ENCODE measurements around the gene SLC2A4.
A peak's percentile ranks its signal among the peaks of the same experiment; 100 is the strongest.

Gene SLC2A4

GRCh38 chr17:7279448-7279847, 2.1 kb upstream of the SLC2A4 start:
- Histone ChIP-seq H3K9me3 (replicated peaks in 1 of 11) (no peaks in the 10 kb centered on the region), H3K27me3 (peaks cover 7 to 16% (median 11%) of the 10 kb centered on the region in 11 experiments; a peak in 19 of 22 replicates), H3K4me2 (no peak overlapping the region), H3K9ac (no peak overlapping the region), H3K27ac (no peak overlapping the region), H4K20me1 (no peaks in the 10 kb centered on the region; a peak in 2 of 22 replicates), H3K4me3 (no peak overlapping the region), H3K4me1 (peaks cover 24 to 35% (median 26%) of the 10 kb centered on the region in 10 experiments), H3K36me3 (no peaks in the 10 kb centered on the region)
- no peak for TF ChIP-seq Cebpa-rat (IDR thresholded peaks at IDR 0.05)

GRCh38 chr17:7280519-7281073, 922 bp upstream of the SLC2A4 start:
- TF ChIP-seq Cebpa-rat (IDR thresholded peaks at IDR 0.05): no peak

GRCh38 chr17:7281953-7282751, 634 bp downstream of the SLC2A4 start:
- Histone ChIP-seq H3K27ac (peak overlapping the region in 9 of 11 experiments; percentile 8 to 74 (median 45); a peak in 10 of 22 replicates), H3K27me3 (peaks cover 7 to 16% (median 11%) of the 10 kb centered on the region in 11 experiments; a peak in 19 of 22 replicates), H3K36me3 (no peaks in the 10 kb centered on the region), H3K4me3 (peak overlapping the region; percentile 58 to 75 (median 64)), H4K20me1 (no peaks in the 10 kb centered on the region; a peak in 2 of 22 replicates), H3K9me3 (replicated peaks in 1 of 11) (no peaks in the 10 kb centered on the region), H3K4me1 (peaks cover 26 to 46% (median 36%) of the 10 kb centered on the region in 10 experiments), H3K9ac (peak overlapping the region; percentile 55 to 83 (median 72); a peak in 21 of 22 replicates), H3K4me2 (peak overlapping the region; percentile 98 to 100 (median 100))
- no peak for TF ChIP-seq Cebpa-rat (IDR thresholded peaks at IDR 0.05)

More at GRCh38 chr17:7280519-7281073, 922 bp upstream of the SLC2A4 start:
- H3K4me1 ChIP-seq: peaks cover 24 to 35% (median 26%) of the 10 kb centered on the region in 10 experiments
- H3K9ac ChIP-seq: peak overlapping the region; percentile 43 to 83 (median 71); a peak in 21 of 22 replicates
- H3K36me3 ChIP-seq: no peaks in the 10 kb centered on the region
- peak overlapping the region; percentile 98 to 100 (median 100) for H3K4me2 ChIP-seq
- H3K27me3 ChIP-seq: peaks cover 7 to 16% (median 11%) of the 10 kb centered on the region in 11 experiments; a peak in 19 of 22 replicates
- H3K9me3 ChIP-seq (replicated peaks in 1 of 11): no peaks in the 10 kb centered on the region
- peak overlapping the region; percentile 58 to 75 (median 64) for H3K4me3 ChIP-seq
- peak overlapping the region in 10 of 11 experiments; percentile 18 to 85 (median 72); a peak in 19 of 22 replicates for H3K27ac ChIP-seq
- no peaks in the 10 kb centered on the region; a peak in 2 of 22 replicates for H4K20me1 ChIP-seq

- Histone ChIP-seq H4K20me1 (no peaks in the 10 kb centered on the region; a peak in 2 of 22 replicates), H3K27ac (peak overlapping the region in 4 of 11 experiments; percentile 22 to 52 (median 36); a peak in 4 of 22 replicates), H3K4me1 (peaks cover 26 to 46% (median 36%) of the 10 kb centered on the region in 10 experiments), H3K4me3 (peak overlapping the region in 7 of 10 experiments; percentile 4 to 68 (median 64); a peak in 7 of 20 replicates), H3K27me3 (peaks cover 7 to 17% (median 11%) of the 10 kb centered on the region in 11 experiments; a peak in 19 of 22 replicates), H3K4me2 (peak overlapping the region; percentile 98 to 100 (median 100)), H3K36me3 (no peaks in the 10 kb centered on the region), H3K9me3 (replicated peaks in 1 of 11) (no peaks in the 10 kb centered on the region), H3K9ac (peak overlapping the region in 8 of 11 experiments; percentile 17 to 83 (median 71); a peak in 6 of 22 replicates)
- no peak for TF ChIP-seq Cebpa-rat (IDR thresholded peaks at IDR 0.05)
These were observed 1.3 kb downstream of the SLC2A4 start for GRCh38 chr17:7282752-7283321.

GRCh38 chr17:7283471-7284216, 2.1 kb downstream of the SLC2A4 start:
- peak overlapping the region in 1 of 10 experiments; percentile 4; a peak in 1 of 20 replicates for H3K4me3 ChIP-seq
- H3K27me3 ChIP-seq: peaks cover 7 to 21% (median 11%) of the 10 kb centered on the region in 11 experiments; a peak in 19 of 22 replicates
- H3K4me1 ChIP-seq: peaks cover 26 to 46% (median 36%) of the 10 kb centered on the region in 10 experiments
- TF ChIP-seq Cebpa-rat (IDR thresholded peaks at IDR 0.05): no peak
- no peaks in the 10 kb centered on the region for H3K9me3 ChIP-seq (replicated peaks in 1 of 11)
- H3K36me3 ChIP-seq: no peaks in the 10 kb centered on the region
- H3K9ac ChIP-seq: peak overlapping the region in 3 of 11 experiments; percentile 17 to 40 (median 18); a peak in 3 of 22 replicates
- no peaks in the 10 kb centered on the region; a peak in 2 of 22 replicates for H4K20me1 ChIP-seq
- peak overlapping the region; percentile 98 to 100 (median 100) for H3K4me2 ChIP-seq
- peak overlapping the region in 3 of 11 experiments; percentile 22 to 52 (median 39); a peak in 4 of 22 replicates for H3K27ac ChIP-seq

- Histone ChIP-seq H3K4me1 (peaks cover 26 to 46% (median 36%) of the 10 kb centered on the region in 10 experiments), H3K9me3 (replicated peaks in 1 of 11) (no peaks in the 10 kb centered on the region), H3K4me3 (no peak overlapping the region), H3K27me3 (peaks cover 7 to 21% (median 11%) of the 10 kb centered on the region in 11 experiments; a peak in 19 of 22 replicates), H3K4me2 (no peak overlapping the region), H3K9ac (no peak overlapping the region), H4K20me1 (no peaks in the 10 kb centered on the region; a peak in 2 of 22 replicates), H3K36me3 (no peaks in the 10 kb centered on the region), H3K27ac (no peak overlapping the region)
- no peak for TF ChIP-seq Cebpa-rat (IDR thresholded peaks at IDR 0.05)
These were observed 3.4 kb downstream of the SLC2A4 start for GRCh38 chr17:7284911-7285310.

- TF ChIP-seq Cebpa-rat (IDR thresholded peaks at IDR 0.05): no peak
- no peak overlapping the region for H3K4me3 ChIP-seq
- no peaks in the 10 kb centered on the region for H3K36me3 ChIP-seq
- H3K9me3 ChIP-seq (replicated peaks in 1 of 11): no peaks in the 10 kb centered on the region
- H3K4me2 ChIP-seq: no peak overlapping the region
- H3K27ac ChIP-seq: no peak overlapping the region
- peaks cover 26 to 42% (median 35%) of the 10 kb centered on the region in 10 experiments for H3K4me1 ChIP-seq
- no peaks in the 10 kb centered on the region; a peak in 2 of 22 replicates for H4K20me1 ChIP-seq
- H3K9ac ChIP-seq: no peak overlapping the region
- peaks cover 8 to 29% (median 16%) of the 10 kb centered on the region in 11 experiments; a peak in 20 of 22 replicates for H3K27me3 ChIP-seq
These were observed 4.2 kb downstream of the SLC2A4 start for GRCh38 chr17:7285679-7286078.

All from BLaER1 treated with 17β-estradiol and CSF1 and Interleukin-3, amounts not matched to agents 10 nM and 100 nM (cell line).